Transverse colon (tissue), 4 donors: ENCODE results near the gene SLC22A23. TPM values are rescaled to one million over a fixed set of nuclear protein-coding genes. Genes with fewer than 3 reads are reported as not detected.

Experiments
- DNase-seq: peaks from one replicate; pipeline ENCODE4 v3.0.0-alpha.2; 2019
- H3K27ac ChIP-seq, 4 donors: fragments of 200-600 bp; sonication (generic); 2 replicates each; pipeline ENCODE4 v1.5.1; 2016 to 2018; ENCODE audit warnings: inconsistent platforms in 4 of 4
- H3K27me3 ChIP-seq: fragments of 200-600 bp; sonication (generic); 2 replicates; pipeline ENCODE4 v1.5.1; 2017; ENCODE audit warnings: inconsistent platforms
- H3K36me3 ChIP-seq, 4 donors: fragments of 200-600 bp; sonication (generic); 2 replicates each; pipeline ENCODE4 v1.5.1; 2017 to 2019; ENCODE audit warnings: inconsistent platforms in 4 of 4
- H3K4me1 ChIP-seq, 4 donors: fragments of 200-600 bp; sonication (generic); 2 replicates each; pipeline ENCODE4 v1.5.1; 2017 to 2020; ENCODE audit warnings: inconsistent platforms in 4 of 4
- H3K4me3 ChIP-seq, 4 donors: fragments of 200-600 bp; sonication (generic); 1 replicate in 1 of 4; 2 replicates in 3 of 4; pipeline versions ENCODE4 v1.5.1 to v1.6.1; 2017 to 2019; ENCODE audit warnings: inconsistent platforms in 4 of 4
- H3K9me3 ChIP-seq, 2 donors: fragments of 200-600 bp; sonication (generic); 2 replicates each; pipeline ENCODE4 v1.5.1; 2017 to 2019; ENCODE audit warnings: inconsistent platforms in 2 of 2
- EP300 ChIP-seq: sonication (generic); formaldehyde crosslinking; IDR thresholded peaks from one replicate; pipeline ENCODE4 v1.6.1; 2017; ENCODE audit warnings: antibody characterized with exemption, low read depth
- POLR2A ChIP-seq: fragments of 450-650 bp; IDR thresholded peaks from one replicate; pipeline ENCODE4 v1.6.1; 2016; ENCODE audit warnings: antibody characterized with exemption, mild to moderate bottlenecking, moderate library complexity
- POLR2AphosphoS5 ChIP-seq, 3 donors: sonication (generic); formaldehyde crosslinking; IDR thresholded peaks; one replicate each; pipeline ENCODE4 v1.6.1; 2016; ENCODE audit warnings: antibody characterized with exemption in 3 of 3
- WGBS, 2 donors: methylation state at CpG; one replicate each; pipeline ENCODE4 v1.1.5; 2018; ENCODE audit warnings: low coverage in 1 of 2; 5-methylcytosine and 5-hydroxymethylcytosine counted together
- in situ Hi-C, 4 donors: fragments of 200-750 bp; cut with MboI; loops; one replicate each; pipeline versions ENCODE4 v1.15.0 to v1.15.1; 2017; ENCODE audit warnings: low sequenced_read_pairs in 3 of 4, low pct_ligation_motif_present in 1 of 4, low pct_unique_long_range_greater_than_20kb in 1 of 4
- intact Hi-C: fragments of 100-400 bp; cut with DNase I; formaldehyde crosslinking; loops from one replicate; pipeline ENCODE4 v1.15.1; 2023; ENCODE audit warnings: low total_unique reads
- total RNA-seq, 4 donors: library from RNA; depleted of rRNA; stranded (reverse); fragments of >200 nt; gene quantifications; one replicate each; pipeline ENCODE4 v1.1.0, GENCODE V29; 2016
- TF ChIP-seq, protein P1 (sequence below), 5 experiments: fragments of 200-600 bp in 3 of 5; fragments of 450-650 bp in 2 of 5; sonication (generic) in 3 of 5; IDR thresholded peaks; 1 replicate in 2 of 5; 2 replicates in 3 of 5; pipeline ENCODE4 v1.5.1; 2016 to 2017; ENCODE audit warnings: antibody characterized with exemption in 5 of 5, inconsistent platforms in 3 of 5, mild to moderate bottlenecking in 2 of 5, moderate library complexity in 1 of 5

Gene SLC22A23
- total RNA-seq, 4 donors from 2014 or later = 96.1 to 161 (median 117) TPM

DNA sequence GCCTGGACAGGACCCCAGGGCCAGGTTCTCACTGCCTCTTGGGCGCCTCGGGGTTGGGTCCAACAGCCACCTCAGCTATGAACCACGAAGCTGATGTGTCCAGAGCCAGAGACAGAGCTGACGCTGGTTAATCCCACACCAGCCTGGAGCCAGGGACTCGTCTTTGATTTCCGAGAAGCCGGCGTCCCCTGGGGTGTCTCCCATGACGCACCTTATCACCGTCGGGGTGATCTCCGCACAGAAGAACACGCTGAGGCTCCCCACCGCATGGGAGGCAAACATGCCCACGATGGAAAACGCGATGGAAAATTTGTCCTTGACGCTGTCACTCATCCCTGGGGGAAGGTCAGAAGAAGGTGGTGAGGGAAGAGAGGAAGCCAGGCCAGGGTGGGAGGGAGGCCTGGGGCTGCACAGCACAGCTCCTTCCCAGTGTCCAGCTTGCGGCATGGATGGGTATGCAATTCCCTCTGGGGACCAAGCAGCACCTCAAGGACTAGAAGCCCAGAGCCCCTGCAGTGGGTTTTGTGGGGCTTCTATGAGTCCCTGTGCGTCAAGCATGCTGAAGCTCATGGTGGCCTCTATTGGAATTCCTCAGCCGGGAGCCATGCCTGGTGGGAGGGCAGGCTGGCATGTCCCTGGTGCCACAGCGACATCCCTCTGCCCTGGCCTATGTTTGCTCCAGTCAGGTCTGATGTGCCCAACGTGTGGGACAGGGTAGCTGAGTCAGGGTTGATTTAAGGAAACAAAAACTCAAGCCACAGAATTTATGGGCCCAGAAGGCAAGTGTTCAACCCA, 173.0 kb downstream of the SLC22A23 start:
- no peak for TF ChIP-seq EP300
- TF ChIP-seq, protein P1, sequence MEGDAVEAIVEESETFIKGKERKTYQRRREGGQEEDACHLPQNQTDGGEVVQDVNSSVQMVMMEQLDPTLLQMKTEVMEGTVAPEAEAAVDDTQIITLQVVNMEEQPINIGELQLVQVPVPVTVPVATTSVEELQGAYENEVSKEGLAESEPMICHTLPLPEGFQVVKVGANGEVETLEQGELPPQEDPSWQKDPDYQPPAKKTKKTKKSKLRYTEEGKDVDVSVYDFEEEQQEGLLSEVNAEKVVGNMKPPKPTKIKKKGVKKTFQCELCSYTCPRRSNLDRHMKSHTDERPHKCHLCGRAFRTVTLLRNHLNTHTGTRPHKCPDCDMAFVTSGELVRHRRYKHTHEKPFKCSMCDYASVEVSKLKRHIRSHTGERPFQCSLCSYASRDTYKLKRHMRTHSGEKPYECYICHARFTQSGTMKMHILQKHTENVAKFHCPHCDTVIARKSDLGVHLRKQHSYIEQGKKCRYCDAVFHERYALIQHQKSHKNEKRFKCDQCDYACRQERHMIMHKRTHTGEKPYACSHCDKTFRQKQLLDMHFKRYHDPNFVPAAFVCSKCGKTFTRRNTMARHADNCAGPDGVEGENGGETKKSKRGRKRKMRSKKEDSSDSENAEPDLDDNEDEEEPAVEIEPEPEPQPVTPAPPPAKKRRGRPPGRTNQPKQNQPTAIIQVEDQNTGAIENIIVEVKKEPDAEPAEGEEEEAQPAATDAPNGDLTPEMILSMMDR (IDR thresholded peaks at IDR 0.05) = no peak
- TF ChIP-seq POLR2A = no peak
- TF ChIP-seq POLR2AphosphoS5 (IDR thresholded peaks at IDR 0.05) = no peak
- 92% methylated on average over 23 of the region's 23 CpGs; no CpG with 5 or more reads in 1 of the 2 donors for WGBS, 2 donors
- no peak overlapping the region for H3K27ac ChIP-seq

DNA sequence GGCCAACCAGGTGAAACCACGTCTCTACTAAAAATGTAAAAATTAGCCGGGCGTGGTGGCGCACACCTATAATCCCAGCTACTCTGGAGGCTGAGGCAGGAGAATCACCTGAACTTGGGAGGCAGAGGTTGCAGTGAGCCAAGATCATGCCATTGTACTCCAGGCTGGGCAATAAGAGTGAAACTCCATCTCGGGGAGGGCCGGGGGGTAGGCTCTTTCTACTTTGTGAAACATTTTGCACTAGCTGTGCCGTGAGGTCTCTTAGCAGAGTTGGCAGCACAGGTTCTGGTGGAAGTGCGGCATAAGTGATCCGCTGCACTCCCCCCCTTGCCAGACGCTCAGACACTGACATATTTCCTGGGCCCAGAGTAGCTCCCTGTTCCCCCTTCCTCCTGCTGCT, 173.6 kb downstream of the SLC22A23 start:
- H3K36me3 ChIP-seq = no peaks in the 10 kb centered on the region
- no peak overlapping the region for H3K27ac ChIP-seq
- no peaks in the 10 kb centered on the region for H3K9me3 ChIP-seq
- in situ Hi-C loops (loop anchor here (10.0 to 25.0 kb wide), 4 partner anchors 172 to 704 kb away; partner anchors contain the start of gene SLC22A23 (in 4 of the 4)), intact Hi-C loops (no loop called here)
- no peaks in the 10 kb centered on the region for H3K27me3 ChIP-seq
- TF ChIP-seq POLR2AphosphoS5 (IDR thresholded peaks at IDR 0.05) (no peak), EP300 (no peak), POLR2A (no peak)
- TF ChIP-seq, protein P1 (IDR thresholded peaks at IDR 0.05) = no peak
- no peak for DNase-seq
- H3K4me3 ChIP-seq = no peak overlapping the region
- peaks cover 4 to 7% (median 6%) of the 10 kb centered on the region in 4 donors for H3K4me1 ChIP-seq
- WGBS, 2 donors = 92% methylated on average over 10 of the region's 10 CpGs; no CpG with 5 or more reads in 1 of the 2 donors

More for the DNA sequence above, 173.0 kb downstream of the SLC22A23 start:
- no peak for DNase-seq
- Histone ChIP-seq H3K4me1 (peaks cover 4 to 7% (median 6%) of the 10 kb centered on the region in 4 donors), H3K27me3 (no peaks in the 10 kb centered on the region), H3K4me3 (no peak overlapping the region), H3K9me3 (no peaks in the 10 kb centered on the region), H3K36me3 (no peaks in the 10 kb centered on the region)
- intact Hi-C loops = no loop called here
- in situ Hi-C loops = loop anchor here (10.0 to 25.0 kb wide), 4 partner anchors 171 to 703 kb away; partner anchors contain the start of gene SLC22A23 (in 4 of the 4)

DNA sequence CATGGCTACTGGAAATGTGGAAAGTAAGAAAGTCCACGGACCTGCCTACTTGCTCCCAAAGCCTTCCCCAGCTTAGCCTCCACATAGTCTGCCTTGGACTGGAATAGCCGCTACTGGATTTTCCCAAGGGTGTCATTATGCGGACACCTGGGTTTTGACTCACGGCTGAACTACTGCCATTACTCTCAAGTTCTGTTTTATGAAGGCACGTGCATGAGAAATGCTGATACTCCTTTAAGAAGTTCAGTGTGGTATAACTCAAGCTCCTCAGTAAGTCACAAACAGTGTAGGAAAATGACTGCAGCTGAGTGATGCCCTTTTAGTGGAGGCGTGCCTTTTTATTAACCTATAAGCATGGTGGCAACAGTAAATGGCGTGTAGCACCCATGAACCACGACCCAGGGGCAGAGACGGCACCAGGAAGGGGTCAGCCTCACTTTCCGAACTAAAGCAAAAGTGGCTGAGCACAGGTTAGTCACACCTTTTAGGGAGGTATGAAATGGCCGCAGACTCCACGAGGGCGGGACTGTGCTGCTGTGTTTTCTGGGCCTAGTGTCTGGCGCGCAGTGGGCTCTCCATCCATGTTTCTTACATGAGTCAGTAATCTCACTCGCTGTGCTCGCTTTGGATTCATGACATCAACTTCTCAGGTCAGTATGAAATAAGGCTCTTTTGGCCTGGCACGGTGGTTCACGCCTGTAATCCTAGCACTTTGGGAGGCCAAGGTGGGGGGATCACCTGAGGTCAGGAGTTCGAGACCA, 174.2 kb downstream of the SLC22A23 start:
- in situ Hi-C loops (loop anchor here (10.0 to 25.0 kb wide), 4 partner anchors 172 to 705 kb away; partner anchors contain the start of gene SLC22A23 (in 4 of the 4)), intact Hi-C loops (no loop called here)
- Histone ChIP-seq H3K4me1 (peaks cover 4 to 7% (median 6%) of the 10 kb centered on the region in 4 donors), H3K4me3 (no peak overlapping the region), H3K9me3 (no peaks in the 10 kb centered on the region), H3K27ac (peak overlapping the region in 3 of 4 donors; percentile 4 to 58 (median 24)), H3K27me3 (no peaks in the 10 kb centered on the region), H3K36me3 (no peaks in the 10 kb centered on the region)
- peak; percentile 3 for DNase-seq
- TF ChIP-seq, protein P1 (IDR thresholded peaks at IDR 0.05) = no peak
- TF ChIP-seq POLR2A (no peak), POLR2AphosphoS5 (IDR thresholded peaks at IDR 0.05) (no peak), EP300 (no peak)
- 71 to 87% methylated on average over 9 to 20 of the region's 20 CpGs for WGBS, 2 donors
